Activated B cell treated with CpG ODN at 0.5 μM for 24 hours (primary cell): Measurements from ENCODE around the gene RHO. TPM values are rescaled to one million over a fixed set of nuclear protein-coding genes. Genes with fewer than 3 reads are reported as not detected.

Experiments used
- ATAC-seq: fragments of 200-7000 bp; cut with Tn5 transposase; one replicate; pipeline ENCODE4 v1.10.0; 2021; ENCODE audit warnings: low read depth, mild to moderate bottlenecking, moderate library complexity
- CTCF ChIA-PET: fragments of 350-600 bp; sonication (Branson Sonifier 250); formaldehyde crosslinking; loops from one replicate; lab custom pipeline; 2021; ENCODE audit warnings: antibody characterized with exemption; lab: Charles Lee
- POLR2A ChIA-PET: fragments of 350-600 bp; sonication (Branson Sonifier 250); formaldehyde crosslinking; loops from one replicate; lab custom pipeline; 2021; ENCODE audit warnings: antibody characterized with exemption; lab: Charles Lee
- DNase-seq: peaks from one replicate; pipeline ENCODE4 v3.0.0; 2022
- H3K27ac Mint-ChIP-seq: one replicate; pipeline ENCODE4 v1.8.0; 2020; ENCODE audit warnings: mixed read lengths
- H3K27me3 Mint-ChIP-seq: one replicate; pipeline ENCODE4 v1.8.0; 2021; ENCODE audit warnings: mixed read lengths
- H3K36me3 Mint-ChIP-seq: one replicate; pipeline ENCODE4 v1.8.0; 2021; ENCODE audit warnings: low read depth, mixed read lengths
- H3K4me1 Mint-ChIP-seq: one replicate; pipeline ENCODE4 v1.8.0; 2021; ENCODE audit warnings: mixed read lengths
- H3K4me3 Mint-ChIP-seq: one replicate; pipeline ENCODE4 v1.8.0; 2020; ENCODE audit warnings: mild to moderate bottlenecking, mixed read lengths
- H3K9me3 Mint-ChIP-seq: one replicate; pipeline ENCODE4 v1.8.0; 2020; ENCODE audit warnings: mixed read lengths
- CTCF ChIP-seq: fragments of 200-600 bp; IDR thresholded peaks from one replicate; pipeline ENCODE4 v1.8.0; 2022; ENCODE audit warnings: antibody characterized with exemption, mild to moderate bottlenecking
- intact Hi-C: fragments of 100-400 bp; cut with micrococcal nuclease; formaldehyde crosslinking; loops from one replicate; pipeline ENCODE4 v1.15.1; 2024
- total RNA-seq: library from RNA; stranded (reverse); gene quantifications from 2 replicates; pipeline ENCODE4 v1.2.3, GENCODE V29; 2022

RHO gene
- total RNA-seq, 1 donor from 2014 or later: not detected

DNA sequence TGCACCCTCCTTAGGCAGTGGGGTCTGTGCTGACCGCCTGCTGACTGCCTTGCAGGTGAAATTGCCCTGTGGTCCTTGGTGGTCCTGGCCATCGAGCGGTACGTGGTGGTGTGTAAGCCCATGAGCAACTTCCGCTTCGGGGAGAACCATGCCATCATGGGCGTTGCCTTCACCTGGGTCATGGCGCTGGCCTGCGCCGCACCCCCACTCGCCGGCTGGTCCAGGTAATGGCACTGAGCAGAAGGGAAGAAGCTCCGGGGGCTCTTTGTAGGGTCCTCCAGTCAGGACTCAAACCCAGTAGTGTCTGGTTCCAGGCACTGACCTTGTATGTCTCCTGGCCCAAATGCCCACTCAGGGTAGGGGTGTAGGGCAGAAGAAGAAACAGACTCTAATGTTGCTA lies 2.4 kb downstream of the RHO start:
- Mint-ChIP-seq H3K9me3 (no peaks in the 10 kb centered on the region), H3K4me3 (no peak overlapping the region), H3K27ac (no peak overlapping the region), H3K36me3 (no peaks in the 10 kb centered on the region), H3K27me3 (no peaks in the 10 kb centered on the region), H3K4me1 (peaks cover 11% of the 10 kb centered on the region)
- TF ChIP-seq CTCF: no peak
- no peak for ATAC-seq
- ChIA-PET CTCF (no interaction called here), POLR2A (interaction anchor here (1.0 kb wide), 1 partner anchor 877 kb away, joined by 4 read pairs; no protein-coding TSS in a partner anchor)
- DNase-seq: no peak
- intact Hi-C loops: no loop called here

GRCh38 chr3:129531699-129532098 lies 3.3 kb downstream of the RHO start:
- Mint-ChIP-seq H3K4me3 (no peak overlapping the region), H3K36me3 (no peaks in the 10 kb centered on the region), H3K27ac (no peak overlapping the region), H3K9me3 (no peaks in the 10 kb centered on the region), H3K4me1 (peaks cover 4% of the 10 kb centered on the region), H3K27me3 (no peaks in the 10 kb centered on the region)
- POLR2A ChIA-PET: no interaction called here
- no peak for ATAC-seq
- no peak for TF ChIP-seq CTCF
- no peak for DNase-seq
- CTCF ChIA-PET: no interaction called here
- intact Hi-C loops: no loop called here

- Mint-ChIP-seq H3K27ac (no peak overlapping the region), H3K4me1 (no peaks in the 10 kb centered on the region), H3K36me3 (no peaks in the 10 kb centered on the region), H3K27me3 (no peaks in the 10 kb centered on the region), H3K4me3 (no peak overlapping the region), H3K9me3 (no peaks in the 10 kb centered on the region)
- POLR2A ChIA-PET: no interaction called here
- DNase-seq (no peak), ATAC-seq (no peak)
- TF ChIP-seq CTCF: no peak
- CTCF ChIA-PET: no interaction called here
- intact Hi-C loops: no loop called here
These were observed 3.8 kb downstream of the RHO start for GRCh38 chr3:129532261-129532660.

- H3K4me3 Mint-ChIP-seq: no peak overlapping the region
These were observed 5.0 kb downstream of the RHO start for GRCh38 chr3:129533406-129533805.

DNA sequence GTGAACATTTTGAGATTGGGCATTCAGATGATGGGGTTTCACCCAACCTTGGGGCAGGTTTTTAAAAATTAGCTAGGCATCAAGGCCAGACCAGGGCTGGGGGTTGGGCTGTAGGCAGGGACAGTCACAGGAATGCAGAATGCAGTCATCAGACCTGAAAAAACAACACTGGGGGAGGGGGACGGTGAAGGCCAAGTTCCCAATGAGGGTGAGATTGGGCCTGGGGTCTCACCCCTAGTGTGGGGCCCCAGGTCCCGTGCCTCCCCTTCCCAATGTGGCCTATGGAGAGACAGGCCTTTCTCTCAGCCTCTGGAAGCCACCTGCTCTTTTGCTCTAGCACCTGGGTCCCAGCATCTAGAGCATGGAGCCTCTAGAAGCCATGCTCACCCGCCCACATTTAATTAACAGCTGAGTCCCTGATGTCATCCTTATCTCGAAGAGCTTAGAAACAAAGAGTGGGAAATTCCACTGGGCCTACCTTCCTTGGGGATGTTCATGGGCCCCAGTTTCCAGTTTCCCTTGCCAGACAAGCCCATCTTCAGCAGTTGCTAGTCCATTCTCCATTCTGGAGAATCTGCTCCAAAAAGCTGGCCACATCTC lies 6.1 kb downstream of the RHO start:
- H3K9me3 Mint-ChIP-seq: no peaks in the 10 kb centered on the region
- ChIA-PET CTCF (interaction anchor here (1.1 kb wide), 1 partner anchor 43 kb away, joined by 3 read pairs; no protein-coding TSS in a partner anchor), POLR2A (interaction anchor here (1.2 kb wide), 1 partner anchor 8 kb away, joined by 4 read pairs; no protein-coding TSS in a partner anchor)
- TF ChIP-seq CTCF: no peak
- intact Hi-C loops: no loop called here
- H3K36me3 Mint-ChIP-seq: no peaks in the 10 kb centered on the region
- H3K27me3 Mint-ChIP-seq: no peaks in the 10 kb centered on the region
- DNase-seq: no peak
- H3K27ac Mint-ChIP-seq: no peak overlapping the region
- no peak overlapping the region for H3K4me3 Mint-ChIP-seq
- no peaks in the 10 kb centered on the region for H3K4me1 Mint-ChIP-seq
- no peak for ATAC-seq

More at GRCh38 chr3:129533406-129533805, 5.0 kb downstream of the RHO start:
- ChIA-PET CTCF (no interaction called here), POLR2A (no interaction called here)
- TF ChIP-seq CTCF: no peak
- H3K27ac Mint-ChIP-seq: no peak overlapping the region
- no peak for DNase-seq
- no peak for ATAC-seq
- no peaks in the 10 kb centered on the region for H3K27me3 Mint-ChIP-seq
- intact Hi-C loops: no loop called here
- no peaks in the 10 kb centered on the region for H3K4me1 Mint-ChIP-seq
- no peaks in the 10 kb centered on the region for H3K36me3 Mint-ChIP-seq
- no peaks in the 10 kb centered on the region for H3K9me3 Mint-ChIP-seq
